ENCODE data around the gene ATP8A2.
"Not testable (repeated sequence)": the region's sequence is repeated elsewhere in the genome, so short reads cannot be mapped to it uniquely, and the experiment has no call there.

Gene ATP8A2

DNA sequence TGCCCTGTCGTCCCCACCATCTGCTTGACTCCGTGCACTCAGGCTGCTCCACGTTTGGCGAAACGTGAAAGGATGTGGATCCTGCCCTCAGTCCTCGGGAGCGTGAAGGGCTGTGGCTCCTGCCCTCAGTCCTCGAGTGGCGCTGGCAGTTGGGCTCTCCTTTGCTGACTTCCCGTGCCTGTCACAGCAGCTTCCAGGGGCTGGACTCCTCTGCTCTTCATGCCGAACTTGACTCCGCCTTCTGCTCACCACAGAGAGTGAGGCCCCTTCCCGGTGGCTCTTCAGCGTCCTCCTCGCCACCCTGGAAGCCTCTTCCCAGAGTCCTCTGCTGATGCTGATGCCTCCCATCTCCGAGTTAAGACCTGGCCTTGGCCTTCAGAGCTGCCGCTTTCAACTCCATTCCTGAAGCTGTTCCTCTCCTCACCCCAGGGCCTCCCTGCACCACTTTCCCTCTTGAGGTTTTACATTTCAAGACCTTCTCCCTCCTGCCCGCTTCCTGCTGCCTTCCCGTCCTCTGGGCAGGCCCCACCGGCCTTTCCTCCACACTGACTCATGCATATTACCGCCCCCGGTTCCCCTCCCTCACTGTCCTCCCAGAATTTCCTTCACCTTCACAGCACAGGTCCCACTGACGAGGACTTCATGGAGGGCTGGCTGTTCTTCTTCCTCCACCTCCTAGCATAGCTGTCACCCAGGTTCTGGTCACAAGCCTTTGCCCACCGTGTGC lies 568.4 kb downstream of the ATP8A2 start:
- no peak for DNase-seq

DNA sequence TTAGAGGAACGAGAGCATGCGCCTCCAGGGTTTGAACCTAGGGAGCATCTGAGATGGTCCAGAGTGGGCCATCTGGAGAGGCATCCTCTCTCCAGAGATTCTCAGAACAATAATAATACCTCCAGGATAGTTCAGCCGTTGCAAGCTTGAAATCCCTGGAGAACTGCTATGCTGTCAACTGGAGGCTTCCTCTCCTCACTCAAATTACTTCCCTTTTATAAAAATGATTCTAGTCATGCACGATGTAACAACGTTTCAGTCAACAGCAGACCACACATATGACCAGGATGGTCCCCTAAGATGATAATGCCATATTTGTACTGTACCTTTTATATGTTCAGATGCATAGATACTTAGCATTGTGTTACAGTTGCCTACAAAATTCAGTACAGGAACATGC lies 571.3 kb downstream of the ATP8A2 start:
- DNase-seq, result no peak

DNA sequence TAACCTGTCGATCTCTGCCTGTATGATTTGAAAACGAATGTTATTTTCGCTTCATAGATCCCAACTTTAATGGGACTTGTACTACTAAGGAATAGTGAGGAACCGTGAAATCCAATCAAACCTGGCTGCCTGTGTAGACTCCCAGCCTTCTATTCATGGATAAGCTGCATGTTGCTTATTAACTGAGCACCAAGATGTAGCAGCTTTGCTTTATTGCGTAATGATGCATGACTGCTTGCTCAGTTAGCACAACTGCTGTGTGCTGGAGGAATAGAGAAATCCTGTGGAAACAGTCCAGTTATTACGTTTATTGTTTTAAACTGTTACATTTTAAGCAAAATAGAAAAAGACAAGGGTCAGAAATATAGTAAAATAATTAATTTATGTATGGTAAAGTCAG lies 571.9 kb downstream of the ATP8A2 start:
- DNase-seq, result peak; percentile 29

DNA sequence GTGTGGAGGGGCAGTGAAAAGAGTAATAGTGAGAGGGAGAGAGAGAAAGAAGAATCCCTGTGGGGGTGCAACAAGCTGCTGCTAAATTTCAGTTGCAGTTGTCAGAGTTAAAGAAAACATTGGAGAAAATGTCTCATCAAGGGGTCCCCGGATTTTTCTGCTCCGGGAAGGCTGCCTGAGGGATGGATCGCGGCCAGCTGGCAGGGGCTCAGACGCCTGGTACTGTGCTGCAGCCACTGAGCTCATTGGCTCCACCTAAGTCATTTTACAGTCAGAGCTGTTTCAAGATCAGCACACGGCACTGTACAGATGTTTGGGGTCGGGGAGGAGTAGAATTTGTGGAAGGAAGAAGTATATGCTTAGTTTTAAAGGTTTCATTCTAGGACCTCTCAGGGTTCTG lies 573.8 kb downstream of the ATP8A2 start:
- DNase-seq, result peak; percentile 55

DNA sequence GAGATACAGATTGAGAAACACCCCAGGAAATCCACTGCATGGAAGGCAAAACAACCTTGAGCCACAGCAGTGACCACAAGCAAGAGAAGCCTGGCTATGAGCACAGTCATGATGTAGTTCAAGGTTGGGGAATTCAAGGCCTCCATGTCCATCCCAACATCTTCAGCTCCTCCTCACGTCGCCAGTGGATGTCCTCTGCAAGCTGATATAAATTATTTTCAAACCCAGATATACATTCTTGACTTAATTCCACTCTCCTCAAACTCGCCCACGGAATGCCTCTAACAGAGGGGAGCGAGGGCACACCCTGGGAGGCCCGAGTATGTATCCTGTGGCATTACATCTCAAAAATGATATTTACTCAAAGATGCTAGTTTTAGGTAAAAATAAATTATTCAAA lies 574.5 kb downstream of the ATP8A2 start:
- no peak for DNase-seq

DNA sequence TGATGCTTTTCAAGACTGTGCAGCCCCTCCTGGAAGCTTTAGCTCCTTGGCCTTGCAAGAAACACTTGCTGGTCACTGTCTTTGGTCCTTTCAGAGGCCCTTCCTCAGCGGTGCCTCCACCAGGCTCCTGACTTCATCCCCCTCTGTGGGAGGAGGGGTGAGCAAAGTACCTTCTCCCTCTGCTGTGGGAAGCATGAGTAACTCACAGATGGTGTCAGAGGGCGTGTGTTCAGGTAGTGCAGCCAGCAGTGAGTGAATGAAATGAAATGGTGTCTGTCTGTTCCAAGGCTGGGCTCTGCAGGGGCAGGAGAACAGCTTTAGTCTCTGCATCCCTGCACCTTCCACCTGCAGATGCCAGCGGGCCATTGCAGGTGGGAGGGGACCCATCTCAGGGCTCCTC lies 577.1 kb downstream of the ATP8A2 start:
- DNase-seq, result no peak

DNA sequence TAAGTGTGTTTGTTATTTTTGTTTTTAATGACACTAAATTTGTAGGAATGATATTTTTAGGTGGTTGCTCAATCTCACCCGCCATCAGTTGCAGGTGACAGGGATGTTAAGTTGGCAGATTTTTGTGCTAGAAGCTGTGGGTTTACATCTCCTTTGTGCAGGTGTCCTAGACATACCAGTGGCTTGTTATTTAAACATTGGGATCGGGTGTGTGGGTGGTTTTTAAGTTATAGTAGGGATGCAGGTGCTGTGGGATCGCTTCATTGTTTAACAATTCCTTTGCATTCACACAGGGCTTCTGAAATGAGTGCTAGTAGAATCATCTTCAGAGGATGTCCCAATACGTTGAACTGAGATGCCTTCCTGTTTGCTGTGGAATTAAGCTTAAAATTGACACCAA lies 580.1 kb downstream of the ATP8A2 start:
- no peak for DNase-seq

DNA sequence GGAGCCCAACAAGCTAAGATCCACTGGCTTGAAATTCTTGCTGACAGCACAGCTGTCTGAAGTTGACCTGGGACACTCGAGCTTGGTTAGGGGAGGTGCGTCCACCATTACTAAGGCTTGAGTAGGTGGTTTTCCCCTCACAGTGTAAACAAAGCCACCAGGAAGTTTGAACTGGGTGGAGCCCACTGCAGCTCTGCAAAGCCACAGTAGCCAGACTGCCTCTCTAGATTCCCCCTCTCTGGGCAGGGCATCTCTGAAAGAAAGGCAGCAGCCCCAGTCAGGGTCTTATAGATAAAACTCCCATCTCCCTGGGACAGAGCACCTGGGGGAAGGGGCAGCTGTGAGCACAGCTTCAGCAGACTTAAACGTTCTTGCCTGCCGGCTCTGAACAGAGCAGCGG lies 582.3 kb downstream of the ATP8A2 start:
- DNase-seq, result not testable (repeated sequence)

DNA sequence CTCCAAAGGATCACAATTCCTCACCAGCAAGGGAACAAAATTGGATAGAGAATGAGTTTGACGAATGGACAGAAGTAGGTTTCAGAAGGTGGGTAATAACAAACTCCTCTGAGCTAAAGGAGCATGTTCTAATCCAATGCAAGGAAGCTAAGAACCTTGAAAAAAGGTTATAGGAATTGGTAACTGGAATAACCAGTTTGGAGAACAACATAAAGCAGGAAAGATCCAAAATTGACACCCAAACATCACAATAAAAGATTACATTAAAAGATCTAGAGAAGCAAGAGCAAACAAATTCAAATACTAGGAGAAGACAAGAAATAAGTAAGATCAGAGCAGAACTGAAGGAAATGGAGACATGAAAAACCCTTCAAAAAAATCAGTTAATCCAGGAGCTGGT lies 583.2 kb downstream of the ATP8A2 start:
- not testable (repeated sequence) for DNase-seq

DNA sequence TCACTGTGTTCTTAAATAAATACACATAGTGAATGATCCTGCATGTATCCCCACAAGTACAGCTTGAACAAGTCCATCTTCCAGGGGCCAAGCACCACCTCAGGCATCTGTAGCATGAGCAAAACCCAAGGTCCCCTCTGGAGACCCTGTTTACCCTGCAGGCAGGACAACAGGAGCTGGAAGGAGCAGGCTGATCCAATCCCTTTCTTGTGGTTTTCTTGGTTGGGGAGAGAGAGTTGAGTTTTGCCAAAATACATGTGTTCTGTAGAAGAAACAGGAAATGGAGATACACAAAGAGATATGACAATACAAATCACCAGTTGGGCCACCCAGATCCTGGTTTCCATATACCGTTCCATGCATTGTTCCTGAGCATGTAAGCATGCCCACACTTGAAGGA lies 587.2 kb downstream of the ATP8A2 start:
- DNase-seq, result no peak

DNA sequence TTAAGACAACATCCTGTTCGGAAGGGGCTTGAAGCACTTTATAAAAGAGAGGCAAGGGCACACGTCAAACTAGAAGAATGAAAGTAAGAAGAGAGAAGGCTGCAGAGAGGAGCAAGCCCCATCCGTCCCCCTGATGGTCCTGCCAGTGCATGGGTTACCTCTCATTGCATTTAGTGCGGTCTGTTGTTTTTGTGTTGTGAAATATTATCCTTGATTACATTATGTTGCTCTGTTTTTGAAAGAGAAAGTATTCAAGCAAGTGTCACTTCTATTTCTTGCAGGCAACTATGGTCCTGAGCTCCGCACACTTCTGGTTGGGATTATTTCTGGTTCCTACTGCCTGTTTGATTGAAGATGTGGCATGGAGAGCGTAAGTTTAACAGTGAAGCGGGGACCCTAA lies 589.5 kb downstream of the ATP8A2 start:
- DNase-seq, result no peak

DNA sequence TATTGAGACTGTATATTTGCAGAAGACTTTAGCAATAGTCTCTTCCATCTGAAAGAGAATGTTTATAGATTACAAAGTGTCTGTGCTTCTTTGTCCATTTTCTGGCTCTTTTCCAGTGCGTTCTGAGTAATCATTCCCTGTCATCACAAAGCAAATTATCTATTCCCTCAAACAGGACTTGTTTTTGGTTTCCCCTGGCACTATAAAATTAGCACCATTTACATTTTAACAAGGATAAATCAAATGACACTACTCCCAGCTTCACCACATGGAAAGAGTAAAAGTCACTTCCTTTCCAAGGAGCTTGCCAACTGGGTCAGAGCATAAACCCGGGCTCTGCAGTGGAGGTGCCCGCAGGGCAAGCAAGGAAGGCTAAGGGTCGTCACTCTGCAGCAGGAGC lies 591.9 kb downstream of the ATP8A2 start:
- peak; percentile 61 for DNase-seq

DNA sequence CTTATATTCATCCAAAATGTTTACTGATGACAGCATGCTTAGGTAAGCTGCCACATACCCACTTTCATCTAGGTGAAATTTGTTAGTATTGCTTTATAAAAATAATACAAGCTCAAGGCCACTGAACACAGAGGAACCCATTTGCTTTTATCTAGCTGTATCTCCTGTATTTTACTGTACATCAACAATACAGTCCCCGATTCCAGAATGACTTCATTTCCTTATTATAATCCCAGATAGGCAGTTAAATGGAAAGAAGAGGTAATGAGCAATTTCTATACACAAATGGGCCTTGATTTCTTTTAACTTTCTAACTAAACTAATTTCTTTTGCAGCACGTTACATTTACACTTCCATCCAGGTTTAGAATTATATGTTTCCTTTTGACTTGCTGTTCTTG lies 593.8 kb downstream of the ATP8A2 start:
- DNase-seq, result no peak

DNA sequence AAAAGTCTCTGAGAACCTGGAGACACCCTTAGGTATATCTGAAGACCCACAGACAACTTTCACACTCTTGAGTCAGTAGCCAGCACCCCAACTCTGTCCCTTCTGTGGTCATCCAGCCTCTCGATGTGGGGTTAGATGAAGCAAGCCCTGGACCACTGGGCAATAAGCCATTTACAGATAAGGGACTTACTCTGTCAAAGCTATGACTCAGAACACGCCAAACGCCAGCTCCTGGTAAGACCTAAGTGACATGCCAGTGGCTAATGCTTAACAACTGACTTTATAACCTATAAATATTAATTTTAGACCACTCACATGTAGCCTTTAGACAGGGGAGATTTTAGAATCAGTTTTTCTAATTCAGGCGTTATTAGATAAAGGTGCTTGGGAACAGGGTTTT lies 594.3 kb downstream of the ATP8A2 start:
- no peak for DNase-seq

DNA sequence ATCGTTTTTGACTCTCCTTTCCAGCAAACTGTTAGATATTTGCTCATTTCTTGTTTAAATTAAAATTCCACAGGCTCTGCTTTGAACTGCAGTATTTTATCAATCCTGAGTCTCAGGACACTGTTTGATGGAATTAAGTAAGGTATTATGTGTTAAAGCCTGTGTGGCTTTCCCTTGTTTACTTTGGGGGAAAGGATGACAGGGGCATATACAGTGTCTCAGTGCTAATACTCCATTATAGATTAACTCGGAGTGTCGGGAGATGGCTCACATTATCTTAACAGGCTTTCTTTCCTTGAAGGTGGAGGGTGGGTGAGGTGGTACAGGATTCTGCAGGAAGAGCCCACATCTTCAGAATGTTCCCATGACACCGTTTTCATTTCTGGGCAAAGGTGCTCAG lies 595.4 kb downstream of the ATP8A2 start:
- no peak for DNase-seq

DNA sequence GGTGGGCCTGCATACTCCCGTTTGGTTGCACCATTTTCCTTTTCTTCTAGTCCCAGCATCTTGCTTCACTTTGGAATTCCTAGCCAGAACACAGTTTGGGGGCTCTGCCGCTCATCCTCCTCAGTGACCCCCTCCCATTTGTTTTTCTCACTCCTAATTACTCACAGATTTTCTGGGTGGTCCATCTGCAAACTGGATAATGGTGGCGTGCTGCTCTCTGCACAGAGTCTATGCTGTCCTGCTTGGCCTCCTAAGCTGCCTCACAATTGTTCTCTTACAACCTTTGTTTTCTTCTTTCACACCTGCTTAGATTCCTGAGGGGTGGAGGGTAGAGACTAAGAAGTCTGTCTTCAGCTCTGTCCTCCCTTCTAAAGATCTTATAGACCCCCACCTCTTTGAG lies 599.3 kb downstream of the ATP8A2 start:
- no peak for DNase-seq

DNA sequence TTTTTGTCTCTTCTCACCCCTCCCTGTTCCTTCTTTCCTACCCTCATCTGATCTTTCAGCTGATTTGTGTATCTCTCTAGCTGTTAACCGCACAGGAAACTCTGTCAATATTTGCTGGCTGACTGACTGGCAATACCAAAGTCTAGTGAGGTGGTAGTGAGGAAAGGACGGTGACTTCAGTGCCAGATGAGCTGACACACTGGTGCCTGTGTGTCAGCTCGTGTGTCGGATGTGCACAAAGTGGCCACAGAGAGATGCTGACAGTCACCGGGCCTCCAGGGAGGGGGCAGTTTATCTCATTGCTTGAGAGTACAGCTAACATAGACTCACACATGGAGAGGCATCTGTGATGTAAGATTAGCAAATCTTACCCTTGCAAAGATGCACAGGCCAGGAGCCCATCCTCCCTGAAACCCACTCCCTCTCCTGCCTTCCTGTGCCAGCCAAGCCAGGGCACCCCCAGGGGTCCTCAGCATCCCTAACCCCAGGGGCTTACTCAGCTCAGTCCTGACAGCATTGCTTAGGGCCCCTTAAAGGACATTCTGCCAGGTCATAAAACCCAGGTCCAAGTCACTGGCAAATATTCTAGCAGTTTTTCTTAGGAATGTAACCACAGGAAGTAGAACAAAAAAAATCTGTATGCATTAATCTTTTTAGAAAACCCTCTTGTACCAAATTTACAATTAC lies 599.8 kb downstream of the ATP8A2 start:
- peak; percentile 4 for DNase-seq

DNA sequence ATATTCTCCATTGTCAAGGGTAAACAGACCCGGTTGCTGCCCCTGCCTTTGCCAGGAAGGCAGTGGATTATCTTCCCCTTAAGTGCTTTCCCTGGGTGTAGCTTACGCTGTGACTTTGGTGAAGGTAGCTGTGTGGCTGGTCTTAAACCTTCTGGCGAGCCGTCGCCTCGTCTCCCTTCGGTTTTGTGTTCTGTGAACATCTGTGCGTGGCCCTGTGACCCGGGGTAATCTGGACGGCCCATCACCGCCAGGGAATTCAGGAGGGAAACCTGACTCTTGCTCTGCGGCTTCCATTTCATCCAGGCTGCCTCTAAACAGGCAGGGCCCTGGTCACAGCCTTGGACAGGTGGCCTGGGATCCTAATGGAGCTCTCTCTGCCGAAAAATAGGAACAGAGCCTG lies 601.3 kb downstream of the ATP8A2 start:
- no peak for DNase-seq

DNA sequence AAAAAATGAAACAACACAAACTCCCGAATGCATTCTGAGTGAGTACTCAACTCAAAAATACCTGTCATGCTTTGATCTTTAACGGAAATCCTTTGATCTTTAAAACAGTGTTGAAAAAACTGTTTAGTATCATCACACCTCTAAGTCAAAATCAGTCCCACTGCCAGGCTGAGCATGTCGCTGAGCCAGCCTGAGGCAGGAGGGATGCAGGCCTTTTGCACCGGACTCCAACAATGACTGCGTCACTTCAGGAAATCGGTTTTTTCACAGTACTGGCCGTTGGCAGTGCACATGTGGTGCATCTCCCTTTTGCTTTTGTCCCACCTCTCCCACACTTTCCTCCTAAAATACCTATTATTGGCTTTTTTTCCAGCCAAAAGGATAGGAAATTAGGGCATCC lies 601.8 kb downstream of the ATP8A2 start:
- no peak for DNase-seq

DNA sequence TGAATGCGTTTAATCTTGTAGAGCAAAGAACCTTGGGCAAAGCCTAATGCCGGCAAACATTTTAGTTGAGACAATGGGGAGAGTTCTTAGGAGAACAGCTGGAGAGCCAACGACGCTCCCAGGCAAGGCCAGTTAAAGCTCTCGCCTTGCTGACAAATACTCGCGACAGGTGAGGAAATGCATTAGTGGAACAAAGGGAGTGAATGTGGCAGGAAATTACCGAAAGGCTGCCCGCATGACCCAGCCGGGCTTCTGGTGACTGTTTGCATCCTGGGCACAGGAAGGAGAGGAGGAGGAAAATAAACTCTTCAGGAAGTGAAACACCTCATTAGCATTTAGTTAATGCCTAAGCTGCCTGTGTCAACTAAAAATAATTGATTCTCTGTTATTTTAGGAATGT lies 605.4 kb downstream of the ATP8A2 start:
- DNase-seq, result no peak

DNA sequence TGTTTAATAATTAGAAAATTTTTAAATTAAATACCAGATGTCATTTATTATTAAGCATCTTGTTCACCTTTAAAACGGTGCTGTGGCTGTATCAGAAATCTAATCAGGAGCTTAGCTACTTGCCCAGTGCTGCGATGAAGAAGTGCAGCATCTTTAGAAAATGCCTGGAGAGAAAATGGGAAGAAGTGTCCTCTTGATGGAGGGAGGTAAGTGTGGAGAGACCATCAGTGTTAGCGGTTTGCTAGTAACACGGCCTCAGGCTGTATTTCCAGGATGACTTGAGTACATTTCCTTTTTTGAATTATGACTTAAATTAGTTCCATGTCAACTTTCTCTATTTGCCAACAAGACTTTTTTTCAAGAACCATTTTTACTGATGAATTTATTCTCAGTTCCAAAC lies 605.9 kb downstream of the ATP8A2 start:
- DNase-seq, result no peak

DNA sequence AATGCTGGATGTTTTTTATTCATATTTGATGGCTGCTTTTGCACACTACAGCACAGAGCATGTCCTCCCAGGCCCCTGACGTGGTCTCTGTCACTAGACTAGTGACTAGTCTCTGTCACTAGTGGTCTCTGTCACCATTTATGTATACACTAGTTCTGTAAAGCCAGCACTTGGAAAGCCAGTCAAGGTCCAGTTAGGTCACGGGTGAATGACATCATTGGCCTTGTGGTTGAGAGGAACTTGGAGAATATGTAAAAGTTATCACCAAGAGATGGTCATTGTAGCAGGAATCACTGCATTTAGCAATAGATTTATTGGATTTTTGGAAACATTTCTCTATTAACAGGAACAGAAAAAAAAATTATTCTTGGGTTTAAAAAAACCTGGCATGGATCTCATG lies 607.2 kb downstream of the ATP8A2 start:
- DNase-seq, result no peak

DNA sequence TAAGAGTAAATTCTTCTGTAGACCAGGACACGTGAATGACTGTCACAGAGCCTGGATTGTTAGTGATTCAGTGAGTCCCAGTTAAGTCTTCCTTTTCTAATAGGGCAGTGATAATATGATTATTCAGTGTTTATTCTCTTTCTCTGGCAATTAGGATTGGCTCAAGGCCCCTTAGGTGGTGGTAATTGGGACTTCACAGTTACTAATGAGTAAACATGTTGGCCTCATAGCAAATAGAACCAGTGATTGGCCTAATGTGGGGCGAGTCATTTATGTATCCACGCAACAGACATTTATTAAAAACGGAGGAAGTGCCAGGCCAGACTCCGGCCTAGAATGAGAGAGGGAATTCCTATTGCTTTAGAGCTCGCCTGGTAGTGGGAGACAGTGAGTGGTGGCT lies 607.6 kb downstream of the ATP8A2 start:
- no peak for DNase-seq

DNA sequence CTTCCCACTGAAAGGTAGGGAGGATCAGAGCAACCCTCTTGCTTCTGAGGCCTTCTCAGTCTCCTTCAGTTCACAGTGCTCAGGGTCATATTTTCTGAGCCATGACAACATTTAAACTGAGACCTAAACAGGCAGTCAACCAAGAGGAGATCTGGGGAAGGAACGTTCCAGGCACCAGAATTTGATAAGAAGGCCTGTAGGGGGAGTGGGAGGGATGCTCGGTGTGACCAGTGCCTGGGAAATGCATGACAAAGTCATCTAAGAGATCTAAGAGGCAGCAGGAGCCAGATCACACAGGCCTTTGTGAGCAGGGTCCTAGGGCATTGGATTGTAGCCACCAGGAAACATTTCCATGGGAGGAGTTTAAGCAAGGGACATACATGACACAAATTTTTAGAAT lies 608.5 kb downstream of the ATP8A2 start:
- peak; percentile 8 for DNase-seq

DNA sequence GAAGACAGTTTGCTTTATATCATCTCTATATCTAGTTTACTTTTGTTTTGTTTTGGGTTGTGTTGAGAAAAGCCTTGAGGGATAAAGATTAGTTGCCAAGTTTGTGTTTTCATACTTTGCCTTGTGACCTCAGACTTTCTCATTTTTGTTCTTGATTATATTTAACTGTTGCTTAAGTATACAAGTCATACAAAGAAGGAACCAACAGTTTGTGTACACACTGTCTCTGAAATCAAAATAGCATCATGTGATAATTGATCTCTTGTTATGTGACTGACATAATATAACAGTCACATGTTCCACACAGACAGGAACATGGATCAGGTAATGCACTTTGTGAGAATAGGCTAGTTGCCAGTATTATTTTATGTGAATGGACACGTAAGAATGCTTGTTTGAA lies 609.3 kb downstream of the ATP8A2 start:
- no peak for DNase-seq

Measured in fibroblast of skin of right quadriceps (primary cell).